ENCODE data around the gene SLC38A11.

Gene SLC38A11

DNA sequence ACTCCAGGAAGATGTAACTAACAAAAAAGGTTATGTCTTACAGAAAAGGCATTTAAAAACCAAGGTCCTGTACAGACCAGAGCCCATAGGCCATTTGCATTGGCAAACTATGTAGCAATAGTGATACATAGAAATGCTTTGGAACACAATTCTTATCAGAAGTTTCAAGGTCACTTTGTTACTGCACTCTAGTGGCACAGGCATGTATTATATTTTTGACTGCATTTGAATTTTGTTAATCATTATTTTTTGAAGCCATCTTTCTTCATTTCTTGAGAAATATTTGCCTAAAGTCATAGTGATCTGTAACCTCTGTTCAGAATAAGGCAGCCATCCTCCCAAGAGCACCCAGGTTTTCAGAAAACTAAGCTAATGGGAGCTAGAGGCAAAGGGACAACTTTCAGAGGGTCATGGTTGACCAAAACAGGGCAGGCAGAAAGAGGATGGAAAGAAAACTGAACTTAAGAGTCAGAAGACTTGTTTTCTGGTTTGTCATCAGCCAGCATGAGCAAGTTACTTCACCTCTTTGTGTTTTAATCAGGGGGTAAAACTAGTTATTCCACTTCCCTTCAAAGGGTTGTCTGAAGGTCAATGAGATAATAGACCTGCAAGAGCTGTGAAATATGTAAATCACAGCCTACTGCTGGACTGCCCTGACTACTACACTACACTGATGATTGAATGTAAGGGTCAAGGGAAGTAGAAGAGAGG lies 41.5 kb downstream of the SLC38A11 start:
- DNase-seq: peak; percentile 36

DNA sequence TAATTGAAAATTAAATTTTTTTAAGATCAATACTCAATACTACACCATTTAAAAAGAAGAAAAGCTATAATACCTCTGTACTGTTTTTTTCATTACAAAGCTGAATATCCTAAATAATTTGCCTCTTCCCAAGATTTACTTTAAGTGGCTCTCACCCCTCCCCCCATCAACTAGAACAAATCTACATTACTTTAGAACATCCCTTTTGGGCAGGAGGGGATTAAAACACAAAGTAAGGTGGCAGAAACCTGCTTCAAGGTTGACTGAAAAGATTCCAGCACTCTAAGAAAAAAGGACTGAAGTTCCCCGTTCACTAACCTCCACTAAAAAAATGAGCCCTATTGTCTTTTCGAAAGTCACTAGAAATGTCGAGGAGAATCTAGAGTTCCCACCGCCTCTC lies 42.3 kb downstream of the SLC38A11 start:
- no peak for DNase-seq

DNA sequence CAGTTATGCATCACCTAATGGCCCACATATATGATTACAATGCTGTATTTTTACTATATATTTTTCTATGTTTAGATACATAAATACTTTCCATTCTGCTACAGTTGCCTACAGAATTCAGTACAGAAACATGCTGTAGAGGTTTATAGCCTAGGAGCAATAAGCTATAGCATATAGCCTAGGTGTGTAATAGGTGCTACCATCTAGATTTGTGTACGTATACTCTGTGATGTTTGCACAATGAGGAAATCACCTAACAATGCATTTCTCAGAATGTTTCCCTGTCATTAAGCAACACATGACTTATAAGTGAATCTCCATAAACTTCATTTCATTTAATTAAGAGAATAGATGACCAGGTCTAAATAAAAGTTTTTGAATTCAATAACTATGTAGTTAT lies 43.5 kb downstream of the SLC38A11 start:
- no peak for DNase-seq

DNA sequence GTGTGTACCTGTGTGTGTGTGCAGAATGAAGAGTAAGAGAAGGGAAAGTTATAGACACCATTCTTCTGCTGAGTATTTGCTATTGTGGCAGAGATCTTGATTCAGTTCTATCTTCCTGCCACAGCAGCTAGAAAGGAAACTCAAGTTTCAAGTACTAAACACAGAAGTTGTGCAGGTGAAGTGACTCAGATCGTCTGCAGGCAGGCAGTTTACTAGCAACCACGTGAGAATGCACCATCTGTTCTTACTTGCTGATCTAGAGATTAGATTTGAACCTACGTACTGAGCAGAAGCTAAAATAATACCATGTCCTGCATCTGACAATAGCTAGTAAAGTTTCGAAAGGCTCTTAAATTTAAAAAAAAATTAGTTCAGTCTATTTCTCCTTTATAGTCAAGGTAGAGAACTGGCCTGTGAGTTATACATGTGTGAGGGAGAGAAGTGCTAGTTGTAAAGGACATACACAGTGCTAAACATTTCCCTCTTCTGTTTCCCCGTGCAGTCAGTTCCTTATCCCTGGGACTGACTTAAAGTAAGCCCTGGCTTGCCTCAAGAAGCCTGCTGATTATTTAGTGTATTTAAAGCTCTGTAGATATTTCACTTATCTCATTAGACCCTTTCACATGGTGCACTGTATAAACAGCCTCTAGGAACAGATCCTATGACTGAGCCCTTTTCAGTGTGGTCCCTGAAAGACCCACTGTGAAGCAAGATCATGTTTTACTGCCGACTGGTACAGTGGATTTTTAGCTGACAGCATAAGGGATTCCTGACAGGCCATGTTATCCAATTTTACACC lies 45.0 kb downstream of the SLC38A11 start:
- peak; percentile 90 for DNase-seq

DNA sequence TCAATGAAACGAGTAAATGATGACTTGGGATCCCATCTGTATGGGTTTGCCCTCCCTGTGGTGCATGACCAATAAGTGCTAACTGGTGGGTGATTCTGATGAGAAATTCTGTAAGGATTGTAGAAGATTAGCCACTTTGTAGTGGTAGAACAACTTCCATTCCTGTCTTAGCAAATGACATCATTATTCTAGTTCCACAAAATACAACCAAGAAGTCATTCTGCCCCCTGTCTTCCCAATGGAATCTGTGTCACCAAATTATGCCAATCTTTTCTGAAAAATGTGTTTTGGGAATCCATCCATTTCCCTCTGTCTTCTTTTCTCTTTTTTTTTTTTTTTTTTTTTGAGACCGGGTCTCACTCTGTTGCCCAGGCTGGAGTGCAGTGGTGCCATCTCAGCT lies 48.4 kb downstream of the SLC38A11 start:
- no peak for DNase-seq

DNA sequence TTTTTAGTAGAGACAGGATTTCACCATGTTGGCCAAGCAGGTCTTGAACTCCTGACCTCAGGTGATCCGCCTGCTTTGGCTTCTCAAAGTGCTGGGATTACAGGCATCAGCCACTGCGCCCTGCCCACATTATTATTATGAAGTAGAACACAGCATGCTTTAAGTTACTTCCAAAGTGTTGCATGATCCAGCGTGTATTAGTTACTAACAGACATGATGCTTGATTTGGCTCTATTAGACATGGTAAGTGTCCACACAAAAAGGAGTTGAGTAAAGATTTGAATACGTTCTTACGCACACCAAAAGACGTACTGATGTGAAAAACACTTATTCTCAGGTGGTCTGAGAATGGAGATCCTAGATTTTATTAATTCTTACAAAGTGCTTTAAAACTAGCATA lies 50.0 kb downstream of the SLC38A11 start:
- no peak for DNase-seq

DNA sequence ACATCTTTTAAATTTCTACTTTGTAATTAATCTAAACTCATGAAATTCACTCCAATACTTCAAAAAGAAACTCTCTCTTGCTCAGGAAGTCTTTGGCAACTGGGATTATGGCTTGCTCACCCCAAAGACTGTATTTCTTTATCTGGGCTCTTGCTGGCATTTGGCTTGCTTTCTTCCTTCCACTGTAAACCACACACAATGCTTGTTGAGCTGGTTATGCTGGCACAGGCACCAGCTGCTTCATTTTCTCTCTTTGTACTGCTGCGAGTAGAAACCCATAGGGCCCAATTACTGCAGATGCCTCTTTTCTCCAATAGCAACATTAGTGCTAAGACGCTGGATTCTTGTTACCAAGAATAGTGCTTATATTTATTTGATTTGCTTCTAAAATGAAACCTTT lies 51.4 kb downstream of the SLC38A11 start:
- no peak for DNase-seq

DNA sequence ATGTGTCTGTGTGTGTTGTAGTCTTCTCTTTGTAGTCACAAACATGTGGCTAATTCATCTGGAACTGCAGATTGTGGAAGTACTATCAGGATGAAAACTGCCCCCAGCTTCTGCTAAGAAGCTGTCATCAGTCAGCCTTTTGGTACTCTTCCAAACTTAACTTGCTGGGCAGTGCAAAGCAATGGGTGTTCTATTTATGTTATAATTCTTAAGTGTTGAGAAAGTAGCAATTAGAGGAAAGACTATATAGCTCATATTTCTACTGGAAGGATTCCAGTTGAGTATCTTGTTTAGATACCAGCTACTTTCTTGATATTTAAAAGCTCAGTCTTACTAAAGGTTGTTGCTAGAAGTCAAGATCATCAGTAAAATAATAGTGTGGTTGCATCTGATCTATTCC lies 52.1 kb downstream of the SLC38A11 start:
- DNase-seq: no peak

DNA sequence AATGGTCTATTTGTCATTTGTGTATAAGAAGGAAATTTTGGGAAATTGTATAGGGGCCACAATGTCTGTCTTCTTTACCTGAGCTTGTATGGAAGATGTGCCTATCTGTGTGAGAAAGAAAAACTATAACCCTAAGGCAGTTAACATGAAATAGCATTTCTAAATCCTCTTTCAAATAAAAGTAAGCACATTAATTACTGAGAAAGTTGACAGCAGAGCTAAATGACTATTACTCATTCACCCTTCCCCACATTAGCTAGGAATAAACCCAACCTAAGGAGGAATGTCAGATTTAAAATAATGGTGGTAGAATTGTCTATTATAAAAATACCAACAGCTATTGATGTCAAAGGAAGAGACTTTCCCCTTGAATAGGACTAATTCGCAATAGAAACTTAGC lies 56.2 kb downstream of the SLC38A11 start:
- no peak for DNase-seq

DNA sequence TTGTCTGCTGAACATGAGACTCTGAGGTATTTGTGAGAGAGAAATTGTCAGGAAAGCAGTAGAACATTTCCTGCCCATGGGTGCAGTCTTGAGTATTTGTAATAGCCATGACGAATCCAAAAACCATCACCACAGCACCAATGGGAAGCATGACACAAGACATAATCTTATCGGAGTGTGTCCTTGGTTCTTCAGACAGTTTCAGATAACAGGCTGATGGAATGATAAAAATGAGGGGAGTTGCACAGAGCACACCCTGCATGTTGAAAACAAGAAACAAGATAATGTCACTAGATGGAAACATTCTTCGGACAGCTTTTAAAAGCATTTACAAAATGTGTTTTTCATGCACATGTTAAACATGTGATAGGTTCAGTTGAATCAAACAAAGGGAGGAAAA lies 56.9 kb downstream of the SLC38A11 start:
- no peak for DNase-seq

DNA sequence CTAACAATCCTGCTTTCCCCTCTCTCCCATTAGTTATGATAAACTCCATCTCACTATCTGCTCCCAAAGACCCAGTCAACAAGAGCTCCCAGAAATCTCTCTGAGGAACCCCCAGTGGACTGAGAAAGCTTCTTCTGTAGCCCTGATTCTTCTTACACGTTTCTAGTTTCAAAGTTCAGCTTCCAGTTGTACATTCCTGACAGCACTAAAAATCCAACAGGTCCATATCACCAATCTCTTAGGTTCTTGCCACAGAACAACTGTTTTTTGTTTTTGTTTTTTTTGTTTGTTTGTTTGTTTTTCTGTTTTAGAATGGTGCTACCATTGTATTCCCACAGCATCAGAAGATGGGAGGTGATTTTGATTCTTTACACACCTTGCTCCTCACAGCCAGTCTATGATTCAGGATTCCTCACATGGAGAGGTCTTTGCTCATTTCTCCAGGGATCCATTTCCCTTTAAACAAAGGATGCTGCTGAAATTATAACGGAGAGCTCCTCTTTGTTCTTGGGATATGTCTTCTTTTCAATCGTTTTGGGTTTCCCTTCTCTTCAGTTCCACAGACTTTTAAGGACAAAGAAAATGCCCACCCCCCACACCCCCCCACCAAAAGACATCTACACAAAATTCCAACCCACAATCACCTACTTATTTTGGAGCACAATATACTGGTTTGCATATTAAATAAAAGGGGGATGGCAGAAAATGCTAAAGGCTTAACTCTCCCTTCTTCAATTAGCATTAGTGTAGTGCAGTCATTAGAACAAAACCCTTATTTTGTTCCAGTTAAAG lies 57.7 kb downstream of the SLC38A11 start:
- no peak for DNase-seq

DNA sequence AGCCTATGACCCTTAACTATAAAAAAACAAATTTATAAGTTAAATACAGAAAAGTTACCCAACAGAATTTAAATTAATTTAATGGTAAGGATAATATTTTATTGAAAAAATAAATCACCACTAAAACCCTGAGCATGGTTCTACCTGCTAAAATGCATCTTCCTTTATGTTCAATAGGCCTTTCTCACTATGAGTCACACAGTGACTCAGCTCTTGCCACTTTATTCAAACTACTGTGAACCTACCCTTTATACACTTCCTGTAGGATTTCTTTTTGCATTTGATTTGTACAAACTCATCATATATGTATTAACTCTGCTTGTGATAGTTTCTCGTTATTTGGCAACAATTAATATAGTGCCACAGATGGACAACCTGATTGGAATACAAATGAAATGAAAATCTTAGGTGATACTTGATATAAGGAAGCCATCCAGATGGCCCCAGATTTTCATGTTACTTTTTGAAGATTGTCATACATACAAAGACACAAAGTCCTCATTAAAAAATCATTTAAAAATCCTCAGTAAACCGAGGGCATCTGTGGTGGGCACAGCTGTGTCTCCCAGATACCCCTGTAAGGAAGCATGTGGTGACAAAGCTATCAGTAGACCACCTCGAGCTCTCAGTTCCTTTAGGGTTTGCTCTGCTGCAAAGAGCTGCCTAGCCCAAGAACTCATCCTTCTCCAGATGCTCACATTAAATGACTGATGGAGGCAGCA lies 58.5 kb downstream of the SLC38A11 start:
- DNase-seq: peak; percentile 81

DNA sequence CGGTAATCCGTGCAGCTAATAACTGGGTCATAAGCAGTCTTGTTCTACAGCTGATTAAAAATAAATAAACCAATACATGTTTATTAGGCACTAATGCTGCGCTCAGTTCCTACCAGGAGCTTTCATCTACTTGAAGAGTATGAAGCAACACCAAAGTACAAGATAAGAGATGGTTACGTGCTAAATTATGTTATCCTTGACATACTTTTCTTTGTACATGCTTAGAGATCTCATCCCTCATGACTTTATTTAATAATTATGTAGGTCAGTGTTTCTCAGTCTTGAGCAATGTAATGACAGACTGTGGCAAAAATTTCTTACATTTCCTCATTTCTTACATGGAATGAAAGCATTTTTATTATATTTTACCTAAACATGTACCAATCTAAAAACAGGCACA lies 59.1 kb downstream of the SLC38A11 start:
- DNase-seq: no peak

DNA sequence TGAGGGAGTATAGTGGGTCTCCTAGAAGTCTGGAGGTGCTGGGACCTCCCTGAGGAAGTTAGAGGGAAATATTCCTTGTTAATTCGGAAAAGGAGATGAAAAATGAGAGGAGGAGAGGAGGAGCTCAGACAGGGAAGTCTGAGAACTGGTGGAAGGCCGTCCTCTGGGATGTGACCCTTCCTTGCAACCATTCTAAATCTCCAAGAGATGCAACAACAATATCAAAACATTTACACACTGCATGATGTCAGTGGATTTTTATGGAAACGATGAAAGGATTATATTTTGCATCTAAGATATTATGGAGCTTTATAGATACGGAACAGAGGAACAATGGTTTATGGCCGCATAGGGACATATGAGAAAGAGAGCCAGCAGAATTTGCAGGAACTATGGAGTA lies 63.9 kb downstream of the SLC38A11 start:
- no peak for DNase-seq

DNA sequence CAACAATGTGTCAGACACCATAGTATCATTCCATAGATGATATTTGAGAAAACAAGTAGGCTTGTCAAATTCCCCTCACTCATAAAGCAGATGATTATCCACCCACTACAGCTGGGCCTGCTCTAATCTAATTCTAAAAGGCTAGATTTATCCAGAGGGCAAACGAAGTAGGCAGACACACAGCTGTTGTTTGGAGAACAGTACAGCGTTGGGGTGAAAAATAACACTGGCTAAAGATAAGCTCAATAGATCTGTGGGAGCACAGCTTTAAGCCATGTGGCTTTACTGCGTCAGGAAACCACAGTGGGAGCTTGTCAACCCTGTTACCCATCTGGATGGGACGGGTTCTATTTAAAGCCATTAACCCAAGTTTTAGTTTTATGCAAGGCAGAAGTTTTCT lies 64.8 kb downstream of the SLC38A11 start:
- no peak for DNase-seq

DNA sequence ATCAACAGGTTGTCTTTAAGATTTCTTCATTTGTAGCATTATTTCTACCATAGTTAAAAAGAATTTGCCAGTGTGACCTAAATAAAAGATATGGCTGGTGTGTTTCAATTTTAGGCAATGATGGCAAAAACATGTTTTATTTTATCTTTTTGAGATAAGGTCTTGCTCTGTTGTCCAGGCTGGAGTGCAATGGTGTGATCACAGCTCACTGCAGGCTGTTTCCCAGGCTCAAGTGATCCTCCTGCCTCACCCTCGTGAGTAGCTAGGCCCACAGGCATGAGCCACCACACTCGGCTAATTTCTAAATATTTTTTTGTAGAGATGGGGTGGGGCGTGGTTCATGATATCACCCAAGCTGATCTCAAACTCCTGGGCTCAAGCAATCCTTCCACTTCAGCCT lies 66.7 kb downstream of the SLC38A11 start:
- no peak for DNase-seq

DNA sequence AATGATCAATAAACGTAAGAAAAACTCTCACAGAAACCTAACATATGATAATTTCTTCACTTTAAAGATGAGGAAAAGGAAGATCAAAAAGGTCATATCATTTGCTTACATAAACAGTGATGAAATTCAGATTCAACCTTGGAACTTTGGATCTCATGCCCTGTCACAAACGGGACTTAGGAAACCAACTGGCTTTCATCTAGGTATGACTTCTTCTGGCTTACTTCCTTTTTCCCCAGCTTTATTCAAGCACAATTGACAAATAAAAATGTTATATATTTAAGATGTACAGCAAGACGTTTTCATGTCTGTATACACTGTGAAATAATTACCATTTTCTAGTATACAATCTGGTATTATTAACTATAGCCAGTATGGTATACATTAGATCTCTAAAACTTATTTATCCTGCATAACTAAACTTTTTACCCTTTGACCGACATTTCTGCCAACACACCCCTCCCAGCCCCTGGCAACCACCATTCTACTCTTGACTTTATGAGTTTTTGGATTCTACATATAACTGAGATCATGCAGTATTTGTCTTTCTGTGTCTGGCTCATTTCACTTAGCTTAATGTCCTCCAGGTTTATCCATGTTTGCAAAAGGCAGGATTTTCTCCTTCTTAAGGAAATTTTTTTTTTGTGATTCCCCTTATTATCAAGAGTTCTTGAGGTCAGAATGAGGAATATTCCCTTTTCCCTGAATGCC lies 67.7 kb downstream of the SLC38A11 start:
- no peak for DNase-seq

DNA sequence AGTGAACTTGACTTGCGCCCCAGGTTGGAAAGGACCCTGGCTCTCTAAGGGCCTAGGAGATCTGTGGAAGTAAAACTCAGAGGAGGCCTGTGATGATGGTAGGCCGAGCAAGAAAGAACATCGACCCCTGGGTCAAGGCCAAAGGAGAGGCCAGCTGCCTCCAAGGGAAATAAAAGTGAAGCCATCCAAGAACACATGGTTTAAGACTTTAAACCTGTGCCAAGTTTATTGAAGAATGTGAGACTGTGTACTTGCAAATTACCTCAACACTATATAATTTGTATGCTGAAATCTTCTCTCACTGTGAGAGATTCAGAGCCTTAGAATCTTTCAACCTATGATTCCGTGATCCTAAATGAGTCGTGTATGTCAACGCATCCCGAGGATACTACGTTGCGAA lies 73.0 kb downstream of the SLC38A11 start:
- DNase-seq: no peak

DNA sequence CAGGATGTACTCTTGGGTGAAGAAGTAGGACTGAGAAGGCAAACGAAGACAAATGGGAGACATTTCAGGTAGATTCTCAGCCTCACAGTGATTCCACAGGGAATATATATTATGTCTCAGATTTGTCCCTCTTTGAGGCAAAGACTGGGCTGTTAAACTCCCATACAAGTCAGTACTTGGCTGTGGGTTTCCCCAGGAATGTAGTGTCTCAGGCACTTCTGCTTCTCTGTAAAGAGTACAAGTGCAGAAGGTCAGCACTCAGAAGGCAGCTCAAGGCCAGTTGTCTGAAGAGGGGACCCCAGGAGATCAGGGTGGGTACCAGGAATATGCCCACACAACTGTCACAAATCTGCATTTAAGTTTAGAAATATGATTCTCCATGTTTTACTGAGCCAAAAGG lies 73.8 kb downstream of the SLC38A11 start:
- DNase-seq: no peak

DNA sequence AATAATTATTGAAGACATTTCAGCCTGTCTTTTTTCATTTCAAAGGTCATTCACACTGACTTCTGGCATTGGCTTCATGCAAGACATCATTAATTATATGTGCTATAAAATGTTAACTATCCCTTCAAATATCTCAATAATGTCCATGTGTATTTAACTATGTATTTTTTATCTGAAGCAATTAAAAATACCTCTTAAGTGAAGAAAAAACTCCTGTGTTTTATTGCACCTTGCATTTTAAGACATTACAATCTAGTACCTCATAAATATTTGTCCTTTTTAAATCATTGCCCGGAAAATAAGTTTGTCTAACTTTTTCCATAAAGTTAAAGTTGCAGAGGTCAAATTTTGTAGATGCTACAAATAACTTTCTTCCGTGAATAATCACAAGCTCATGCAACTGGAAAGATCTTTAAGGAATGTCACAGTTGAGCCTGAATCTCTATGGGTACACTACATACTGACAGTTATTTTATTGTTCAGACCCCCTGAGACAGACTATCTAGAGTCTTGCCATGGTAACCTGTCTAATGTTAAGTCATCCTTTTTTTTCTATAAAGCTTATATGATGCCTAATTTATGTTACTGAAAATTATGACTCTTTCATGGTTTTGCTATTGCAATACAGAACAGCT lies 75.3 kb downstream of the SLC38A11 start:
- no peak for DNase-seq

DNA sequence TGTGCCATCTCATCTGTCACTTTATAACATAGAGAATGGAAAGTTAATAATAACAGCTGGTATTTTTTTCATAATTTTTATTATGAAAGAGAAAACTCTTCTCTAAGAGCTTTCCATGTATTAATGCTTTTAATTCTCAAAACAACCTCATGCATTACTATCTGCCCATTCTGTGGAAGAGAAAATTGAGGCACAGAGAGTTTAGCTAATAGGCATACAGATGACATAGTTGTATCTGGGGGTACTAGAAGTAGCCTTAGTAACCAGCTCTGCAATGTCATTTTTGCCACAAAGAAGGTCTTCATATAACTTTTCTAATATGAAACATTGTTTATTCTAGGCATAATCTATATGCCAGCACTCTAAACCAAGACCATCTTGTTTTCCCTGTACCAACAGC lies 77.4 kb downstream of the SLC38A11 start:
- no peak for DNase-seq

DNA sequence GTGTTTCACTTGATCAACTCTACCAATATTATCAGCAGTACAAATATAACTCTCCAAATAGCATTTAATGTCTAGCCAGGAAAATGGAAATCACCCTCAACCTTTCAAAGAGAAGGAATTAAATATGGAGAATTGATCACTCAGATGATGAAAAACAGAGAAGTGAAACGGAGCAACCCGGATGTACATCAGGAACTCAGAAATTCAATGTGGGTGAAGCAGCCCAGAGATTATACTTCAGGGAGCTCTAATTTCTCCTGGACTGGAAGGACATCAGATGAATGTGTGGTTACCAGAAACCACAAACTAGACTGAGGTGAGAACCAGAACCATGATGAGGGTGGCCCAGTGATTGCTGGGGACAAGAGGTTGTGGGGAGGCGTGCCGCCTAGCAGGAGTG lies 78.2 kb downstream of the SLC38A11 start:
- DNase-seq: no peak

All from activated CD4-positive, alpha-beta T cell treated with anti-CD3 and anti-CD28 coated beads, Interleukin-10, Interleukin-2, amounts not matched to agents 100 ng/mL and 50 ng/mL, durations not matched to agents 16 hours and 8 hours (primary cell).